Activated CD8-positive, alpha-beta memory T cell treated with anti-CD3 and anti-CD28 coated beads, Interleukin-2, amount 50 U/mL, for 48 hours (primary cell): ENCODE data around the gene EHD3.
A peak's percentile ranks its signal among the peaks of the same experiment; 100 is the strongest.

Experiments
- DNase-seq: peaks from one replicate; pipeline ENCODE4 v3.0.0-alpha.2; 2020

EHD3 gene

DNA sequence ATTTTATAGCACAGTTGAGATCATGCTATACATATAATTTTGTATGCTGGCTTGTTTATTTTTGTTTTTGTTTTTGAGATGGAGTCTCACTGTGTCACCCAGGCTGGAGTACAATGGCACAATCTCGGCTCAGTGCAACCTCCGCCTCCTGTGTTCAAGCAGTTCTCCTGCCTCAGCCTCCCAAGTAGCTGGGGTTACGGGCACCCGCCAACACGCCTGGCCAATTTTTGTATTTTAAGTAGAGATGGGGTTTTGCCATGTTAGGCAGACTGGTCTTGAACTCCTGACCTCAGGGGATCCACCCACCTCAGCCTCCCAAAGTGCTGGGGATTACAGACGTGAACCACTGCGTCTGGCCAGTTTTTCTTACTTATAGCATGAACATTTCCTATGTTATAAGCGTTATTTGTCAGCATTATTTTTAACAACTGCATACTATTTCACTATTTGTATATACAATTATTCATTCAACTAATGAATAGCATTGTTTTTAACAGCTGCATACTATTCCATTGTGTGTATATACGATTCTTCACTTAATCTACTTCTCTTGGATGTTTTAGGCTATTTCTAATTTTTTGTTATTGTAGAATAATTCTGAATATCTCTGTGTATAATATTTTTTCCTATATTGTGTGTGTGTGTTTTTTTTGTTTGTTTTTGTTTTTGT, 3.5 kb downstream of the EHD3 start:
- no peak for DNase-seq

DNA sequence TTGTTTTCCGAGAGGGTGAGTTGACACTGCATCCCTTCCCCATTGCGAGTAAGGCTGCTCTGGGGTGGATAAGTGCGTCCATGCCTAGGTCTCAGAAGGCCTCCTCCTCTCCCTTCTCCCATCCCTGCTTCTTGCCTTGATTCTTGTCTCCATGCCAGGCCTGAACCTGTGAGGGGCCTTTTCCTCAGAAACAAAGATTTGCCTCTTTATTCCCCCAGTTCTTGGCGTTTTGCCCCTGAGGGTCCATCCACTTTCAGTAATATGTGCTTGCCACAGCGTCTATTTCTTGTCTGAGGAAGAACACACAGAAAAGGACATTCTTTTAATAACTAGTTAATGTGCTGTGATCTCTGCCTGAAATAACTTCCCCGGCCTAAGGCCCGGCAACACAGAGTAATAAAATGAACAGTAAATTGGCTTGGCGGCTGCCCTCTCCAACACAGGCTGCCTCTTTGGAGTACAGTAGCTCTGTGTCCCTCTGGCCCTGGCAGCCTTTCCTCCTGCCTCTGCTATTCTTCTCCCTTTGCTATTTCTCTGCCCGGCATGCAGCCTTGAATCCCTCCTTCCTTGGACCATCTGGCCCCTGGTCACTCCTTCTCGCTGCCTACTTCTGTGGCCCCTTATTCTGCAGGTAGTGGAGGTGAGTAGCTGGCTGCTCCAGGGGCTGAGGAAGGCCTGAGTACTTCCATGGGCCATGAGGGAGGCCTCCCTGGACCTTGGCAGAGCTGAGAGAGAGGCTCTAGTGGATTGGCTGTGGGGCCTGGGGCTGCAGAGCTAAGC, 4.4 kb downstream of the EHD3 start:
- peak; percentile 20 for DNase-seq

DNA sequence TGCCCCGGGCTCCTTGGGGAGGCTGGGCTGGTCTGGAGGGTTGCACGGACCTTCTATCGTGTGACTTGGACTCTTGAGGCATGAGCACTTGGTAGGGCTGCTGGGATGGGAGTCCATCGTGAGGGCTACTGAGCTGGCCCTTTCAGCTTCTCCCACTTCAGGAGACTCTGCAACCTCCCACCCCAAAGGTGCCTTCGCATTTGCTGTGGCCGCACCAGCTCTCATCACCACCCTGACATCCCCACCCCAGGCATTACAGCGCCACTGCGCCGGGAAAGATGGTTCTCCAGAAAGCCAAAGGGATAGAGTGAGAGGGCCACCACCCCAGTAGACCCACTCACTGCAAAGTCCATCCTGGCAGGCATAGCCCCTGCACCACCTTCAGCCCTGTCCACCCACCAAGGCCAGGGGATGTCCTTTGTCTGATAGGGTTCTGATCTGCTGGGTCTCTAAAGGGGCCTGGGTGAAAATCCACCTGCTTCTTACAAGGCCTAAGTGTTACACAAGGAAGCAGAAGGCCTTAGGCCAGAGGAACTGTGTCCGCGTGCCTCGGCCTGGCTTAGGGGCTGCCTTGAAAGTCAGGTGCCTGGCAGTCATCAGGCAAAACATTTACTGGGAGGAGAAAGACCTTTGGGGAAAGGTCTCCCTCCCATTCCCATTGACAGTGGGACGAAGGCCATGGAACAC, 5.1 kb downstream of the EHD3 start:
- DNase-seq = peak; percentile 46

DNA sequence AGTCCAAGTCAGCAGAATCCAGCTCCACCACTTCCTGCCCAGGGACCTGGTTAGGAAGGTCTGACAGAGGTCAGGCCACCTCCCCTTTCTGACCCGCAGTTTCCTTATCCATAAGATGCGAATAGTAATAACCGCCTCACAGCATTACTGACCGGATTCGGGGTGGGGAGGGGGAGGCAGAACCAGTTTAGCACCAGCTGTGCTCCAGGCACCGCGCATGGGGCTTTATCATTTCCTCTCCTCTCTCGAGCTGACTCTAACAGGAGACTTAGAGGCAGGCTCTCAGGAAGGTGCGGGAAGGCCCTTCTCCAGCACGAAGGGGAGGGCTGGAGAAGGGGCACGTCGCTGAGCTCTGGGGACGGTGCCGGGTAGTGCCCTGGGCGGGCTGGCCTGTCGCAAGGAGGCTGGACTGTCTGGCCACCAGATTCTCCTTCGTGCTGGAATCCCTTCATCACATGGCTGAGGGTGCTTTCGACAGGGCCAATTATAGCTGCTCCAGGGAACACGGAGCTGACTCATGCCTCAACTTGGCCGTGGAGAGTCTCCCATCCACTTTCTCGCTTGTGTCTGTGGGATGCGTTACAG, 5.7 kb downstream of the EHD3 start:
- DNase-seq = peak; percentile 32

DNA sequence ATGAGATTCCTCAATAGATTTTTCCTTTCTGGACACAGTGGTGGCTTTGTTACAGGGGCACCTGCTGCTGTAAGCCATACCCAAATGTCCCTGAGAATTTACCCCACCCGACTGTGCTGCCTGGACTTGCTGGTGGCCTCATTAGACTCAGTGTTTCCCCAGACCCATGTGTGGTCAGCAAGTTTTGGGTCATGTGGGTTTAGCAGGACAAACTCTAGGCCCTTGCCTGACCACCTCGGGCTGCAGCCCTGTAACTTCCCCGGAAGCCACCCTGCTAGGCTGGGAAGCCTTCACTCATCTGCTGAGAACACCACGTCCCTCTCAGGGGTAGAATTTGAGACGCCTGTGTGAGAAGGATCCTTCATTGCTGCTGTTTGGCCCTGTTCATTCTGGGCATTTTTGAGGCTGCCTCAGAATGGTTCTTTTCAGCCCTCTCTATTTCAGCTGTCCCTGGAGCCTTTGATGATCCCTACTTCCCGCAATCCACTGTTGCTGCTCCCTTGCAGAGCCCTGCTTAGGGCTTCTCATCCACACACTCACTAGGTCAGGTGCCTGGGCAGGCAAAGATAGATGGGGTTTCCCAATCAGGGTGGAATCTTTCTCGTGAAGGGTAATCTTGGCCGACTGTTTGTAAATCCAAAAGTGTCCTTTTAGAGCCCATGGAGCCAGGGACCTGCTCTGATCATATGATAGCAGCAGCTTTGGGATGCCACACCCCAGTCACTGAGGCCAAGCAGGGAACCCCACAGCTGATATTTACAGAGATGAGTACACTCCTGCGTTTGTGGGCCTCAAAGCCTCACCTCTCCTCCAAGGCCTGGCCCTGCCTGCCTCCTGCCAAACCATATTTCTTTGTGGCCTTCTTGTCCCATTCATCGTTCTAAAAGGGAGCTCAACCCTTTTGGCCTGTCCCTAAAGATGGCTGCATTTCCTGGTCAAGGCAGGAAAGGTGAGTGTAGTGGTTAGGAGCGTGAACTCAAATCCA, 6.7 kb downstream of the EHD3 start:
- peak; percentile 22 for DNase-seq

DNA sequence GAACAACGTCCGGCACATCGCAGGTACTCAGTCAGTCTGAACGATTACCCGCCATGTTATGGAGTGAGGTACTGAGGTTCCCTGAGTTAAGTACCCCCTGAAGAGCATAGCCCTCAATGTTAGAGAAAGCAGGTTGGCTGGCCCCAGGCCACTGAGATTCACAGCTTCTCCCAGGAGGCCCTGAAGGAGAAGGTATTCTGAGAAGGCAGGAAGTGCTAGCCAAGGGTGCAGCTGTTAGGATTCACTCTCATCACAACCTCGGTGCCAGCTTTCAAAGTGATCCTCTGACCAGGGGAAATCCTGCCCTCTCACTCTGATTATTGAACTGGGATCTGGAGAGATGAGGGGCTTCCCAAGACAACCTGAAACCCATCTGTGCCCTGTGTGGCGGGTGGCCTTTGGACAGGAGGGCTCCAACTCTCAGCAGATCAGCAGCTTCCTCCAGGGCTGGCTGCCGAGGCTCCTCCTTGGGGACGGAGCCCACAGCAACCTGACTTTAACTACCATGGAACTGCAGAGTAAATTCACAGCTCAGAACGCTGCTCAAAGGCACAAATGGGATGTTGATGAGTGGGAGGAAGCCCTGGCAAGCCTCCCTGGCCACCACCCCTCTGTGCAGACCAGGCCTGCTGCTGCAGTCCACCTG, 7.8 kb downstream of the EHD3 start:
- DNase-seq = no peak

DNA sequence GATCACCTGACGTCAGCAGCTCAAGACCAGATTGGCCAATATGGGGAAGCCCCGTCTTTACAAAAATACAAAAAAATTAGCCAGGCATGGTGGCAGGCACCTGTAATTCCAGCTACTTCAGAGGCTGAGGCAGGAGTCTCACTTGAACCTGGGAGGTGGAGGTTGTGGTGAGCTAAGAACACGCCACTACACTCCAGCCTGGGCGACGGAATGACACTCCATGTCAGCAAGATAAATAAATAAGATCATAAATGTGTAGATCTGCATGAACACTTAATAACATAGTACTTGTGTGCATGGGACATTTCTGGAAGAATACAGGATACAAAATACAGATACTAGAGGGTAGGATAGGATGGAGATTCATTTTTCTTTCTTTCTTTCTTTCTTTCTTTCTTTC, 9.1 kb downstream of the EHD3 start:
- no peak for DNase-seq

DNA sequence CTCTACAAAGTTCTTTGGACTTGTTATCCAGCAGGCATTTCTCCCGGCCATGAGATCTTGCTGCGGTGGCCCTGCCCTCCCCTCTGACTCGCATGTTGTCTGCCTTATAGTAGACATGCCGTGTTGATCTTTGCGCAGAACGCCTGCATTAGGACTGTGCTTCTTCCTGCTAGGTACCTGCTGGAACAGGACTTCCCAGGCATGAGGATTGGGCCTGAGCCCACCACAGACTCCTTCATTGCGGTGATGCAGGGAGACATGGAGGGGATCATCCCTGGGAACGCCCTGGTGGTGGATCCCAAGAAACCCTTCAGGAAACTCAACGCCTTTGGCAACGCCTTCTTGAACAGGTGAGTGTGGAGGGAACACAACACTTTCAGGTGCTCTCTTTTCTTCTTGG, 10.1 kb downstream of the EHD3 start:
- DNase-seq = peak; percentile 25

DNA sequence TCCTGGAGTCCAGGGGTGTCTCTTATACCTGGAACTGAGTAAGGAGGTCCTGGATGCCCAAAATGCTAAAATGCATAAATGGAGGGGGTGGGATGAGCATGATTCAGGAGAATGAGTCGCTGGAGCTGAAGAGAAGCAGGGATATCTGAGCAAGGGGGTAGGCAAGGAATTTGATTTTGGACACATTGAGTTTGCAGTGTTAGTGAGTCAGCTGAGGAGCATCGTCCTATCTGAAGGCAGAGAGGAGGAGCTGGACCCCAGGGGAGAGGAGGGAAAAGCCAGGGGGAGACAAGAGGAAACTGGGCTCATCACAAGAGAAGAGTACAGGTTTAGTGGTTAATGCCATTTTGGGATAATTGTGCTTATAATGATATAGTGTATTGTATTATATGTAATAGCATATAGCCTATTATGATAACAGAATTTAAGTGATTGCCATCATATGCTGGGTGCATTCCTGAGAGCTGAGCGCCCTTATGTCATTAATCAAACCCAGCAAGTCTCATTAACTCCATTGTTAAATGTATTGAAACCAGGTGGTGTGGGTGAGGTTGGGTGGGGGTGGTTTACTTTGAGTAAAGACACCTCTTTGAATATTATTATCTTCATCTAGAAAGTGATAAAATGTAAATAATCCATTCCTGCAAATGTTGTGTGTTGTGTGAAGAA, 12.4 kb downstream of the EHD3 start:
- no peak for DNase-seq

DNA sequence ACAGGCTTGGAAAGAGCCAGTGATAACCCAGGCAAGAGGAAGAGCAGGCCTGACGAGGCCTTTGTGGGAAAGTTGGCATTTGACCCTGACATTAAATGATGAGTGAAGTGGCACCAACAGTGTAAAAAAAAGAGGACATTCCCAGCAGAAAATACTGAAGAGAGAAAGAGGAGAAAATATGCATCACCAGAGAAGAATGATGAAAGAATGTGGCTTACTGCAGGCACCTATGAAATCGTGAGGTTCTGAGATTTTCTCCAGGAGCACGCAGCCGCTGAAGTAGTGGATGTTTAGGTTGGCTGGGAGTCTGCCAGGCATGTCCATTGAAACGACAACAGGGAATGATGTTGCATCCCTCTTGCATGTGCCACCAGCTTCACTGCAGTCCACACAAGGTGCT, 13.8 kb downstream of the EHD3 start:
- DNase-seq = no peak

DNA sequence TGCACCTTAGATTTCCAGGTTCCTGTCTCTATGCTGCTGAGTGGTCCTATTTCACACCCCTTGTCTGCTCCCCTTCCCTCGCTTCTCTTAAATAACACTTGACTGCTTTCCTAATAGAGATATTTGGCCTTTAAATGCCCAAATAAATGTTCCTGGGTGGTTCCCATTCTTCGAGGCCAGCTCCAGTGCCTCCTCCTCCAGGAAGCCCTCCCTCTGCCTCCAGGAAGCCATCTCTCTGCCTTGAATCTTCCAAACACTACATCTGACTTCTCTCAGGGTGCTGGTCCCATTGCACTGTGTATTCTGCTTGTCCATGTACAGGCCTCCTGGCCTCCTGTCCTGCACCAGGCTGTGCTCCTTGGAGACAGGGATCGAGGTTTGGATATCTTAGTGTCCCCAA, 14.2 kb downstream of the EHD3 start:
- no peak for DNase-seq

DNA sequence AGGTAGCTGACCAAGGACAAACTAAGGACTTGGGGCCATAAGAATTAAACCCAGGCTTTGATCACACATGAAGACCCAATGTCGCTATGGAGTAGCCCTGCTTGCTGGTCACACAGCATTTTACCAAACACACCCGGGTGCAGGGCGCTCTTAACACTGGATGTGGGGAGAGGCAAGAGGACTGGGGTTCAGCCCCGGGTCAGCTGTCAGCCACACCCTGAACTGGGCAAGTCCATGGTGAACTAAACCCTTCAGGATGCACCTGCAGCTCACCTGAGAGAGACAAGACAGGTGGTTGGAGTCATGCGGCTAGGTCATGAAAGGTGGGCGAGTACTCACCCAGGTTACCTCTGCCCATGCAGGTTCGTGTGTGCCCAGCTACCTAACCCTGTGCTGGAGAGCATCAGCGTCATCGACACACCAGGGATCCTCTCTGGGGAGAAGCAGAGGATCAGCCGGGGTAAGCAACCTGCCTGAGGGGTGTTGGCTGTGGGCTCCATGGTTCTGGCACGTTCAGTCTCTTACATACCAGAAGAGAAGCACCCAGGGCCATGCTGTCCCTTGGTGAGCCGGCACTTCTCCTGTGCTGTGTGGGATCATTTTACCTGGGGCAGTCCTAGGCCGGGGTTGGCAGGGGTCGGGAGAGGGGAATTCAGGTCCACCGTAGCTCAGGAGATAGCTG, 15.2 kb downstream of the EHD3 start:
- no peak for DNase-seq

DNA sequence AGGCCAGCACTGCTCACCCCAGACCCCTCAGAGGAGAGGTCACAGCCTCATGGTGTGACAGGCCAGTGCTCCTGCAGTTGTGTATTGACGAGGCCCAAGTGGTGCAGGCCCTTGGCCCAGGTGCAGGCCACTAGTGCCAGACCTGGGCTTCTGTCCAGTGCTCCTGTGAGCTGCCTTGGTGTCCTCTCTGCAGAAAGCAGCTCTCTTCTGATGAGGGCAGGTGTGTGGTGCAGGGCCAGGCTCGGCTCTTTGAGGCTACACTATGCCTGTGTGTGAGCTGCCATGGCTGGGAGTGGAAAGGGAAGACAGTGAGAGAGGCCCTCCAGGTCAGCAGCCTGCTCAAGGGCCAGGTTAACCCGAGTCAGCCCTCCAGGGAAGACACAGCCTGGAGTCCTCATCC, 17.1 kb downstream of the EHD3 start:
- no peak for DNase-seq

DNA sequence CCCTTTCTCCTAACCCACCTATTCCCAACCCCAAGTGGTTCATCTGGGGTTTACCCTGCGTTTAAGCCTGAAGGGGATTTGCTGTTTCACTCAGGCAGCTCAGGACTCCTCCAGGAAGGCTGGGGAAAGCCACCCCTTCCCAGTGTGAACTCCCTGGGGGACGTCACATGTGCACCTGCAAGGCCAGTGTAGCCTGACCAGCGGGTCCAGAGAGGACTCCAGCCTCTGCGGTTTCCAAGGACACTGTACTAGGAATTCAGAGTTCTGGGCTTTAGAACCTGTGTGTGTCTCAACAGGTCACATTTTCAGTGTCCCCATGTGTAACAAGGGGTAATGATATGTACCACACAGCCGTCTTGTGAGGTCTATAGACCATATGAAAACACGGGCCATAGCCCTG, 17.9 kb downstream of the EHD3 start:
- DNase-seq = no peak

DNA sequence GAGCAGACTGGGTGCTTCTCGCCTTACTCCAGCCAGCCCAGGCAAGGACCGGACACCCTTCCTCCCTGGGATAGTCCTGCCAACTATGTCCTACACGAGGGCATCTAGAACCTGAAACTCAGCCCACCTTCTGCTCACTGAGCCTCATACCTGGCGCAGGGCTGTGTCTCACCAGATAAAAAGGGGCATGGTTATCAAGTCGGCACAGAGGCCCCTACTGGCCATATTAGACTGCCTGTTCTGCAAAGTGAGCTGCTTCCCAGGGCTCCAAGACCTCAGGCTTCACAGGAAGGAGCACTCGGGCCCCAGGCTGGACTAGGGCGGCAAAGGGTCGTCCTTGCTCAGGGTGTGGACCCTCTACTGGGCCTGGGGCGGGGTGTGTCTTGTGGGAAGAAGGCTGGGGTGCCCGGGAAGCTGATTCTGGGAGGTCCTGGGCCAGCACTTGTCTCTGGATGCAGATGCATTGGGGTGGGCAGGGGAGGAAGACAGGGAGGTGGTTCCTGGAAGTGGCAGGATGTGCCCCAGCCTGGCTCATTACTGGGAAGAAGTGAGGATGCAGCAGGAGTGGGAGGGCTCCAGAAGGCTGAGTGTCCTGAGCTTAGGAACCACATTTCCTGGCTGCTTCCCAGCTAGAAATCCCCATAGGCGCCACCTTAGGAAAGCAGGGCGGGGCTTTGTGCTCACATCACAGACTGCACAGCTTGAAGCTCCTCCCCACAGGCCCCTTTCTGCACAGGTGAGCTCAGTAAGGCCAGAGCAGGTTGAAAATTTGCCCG, 19.6 kb downstream of the EHD3 start:
- no peak for DNase-seq

DNA sequence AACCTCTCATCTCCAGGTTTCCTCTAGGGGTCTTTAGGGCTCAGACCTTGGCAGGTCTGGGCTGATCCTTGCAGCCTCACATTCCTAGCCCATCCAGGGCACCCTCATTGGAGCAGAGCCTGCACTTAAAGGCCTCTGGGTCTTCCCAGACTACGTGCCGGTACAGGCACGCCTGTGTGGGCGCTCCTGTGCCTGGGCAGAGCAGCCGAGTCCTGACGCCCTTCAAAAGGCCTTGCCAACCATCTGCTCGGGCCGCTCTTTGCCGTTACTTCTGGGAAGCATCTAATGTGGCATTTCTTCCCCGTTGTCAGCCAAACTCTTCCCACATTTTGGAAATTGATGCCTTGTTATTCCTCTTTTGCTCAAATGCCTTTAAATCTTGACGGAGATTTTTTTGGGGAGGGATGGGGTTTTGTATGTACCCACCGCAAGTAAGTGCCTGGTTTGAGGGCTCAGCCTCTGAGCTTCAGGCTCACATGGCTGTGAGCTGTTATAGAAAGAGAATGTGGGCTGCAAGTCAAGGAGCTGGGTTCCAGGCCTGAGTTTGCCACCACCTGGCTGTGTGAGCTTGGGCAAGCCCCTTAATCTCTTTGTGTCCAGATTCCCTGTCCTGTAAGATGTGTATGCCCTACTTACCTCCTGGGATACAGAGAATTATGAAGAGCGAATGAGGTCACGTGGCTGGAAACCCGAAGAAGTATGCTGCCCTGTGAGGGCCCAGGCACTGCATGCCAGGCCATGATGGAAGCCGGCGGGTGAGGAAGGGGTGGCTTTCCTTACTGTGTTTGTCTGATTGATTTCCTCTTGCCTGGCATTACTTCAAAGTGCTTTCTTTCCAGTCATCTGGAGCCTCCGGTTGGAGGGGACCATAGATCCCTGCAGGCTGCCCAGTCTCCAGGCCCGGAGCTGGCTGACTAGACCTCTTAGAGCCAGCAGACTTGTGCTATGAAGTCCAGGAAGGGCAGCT, 20.6 kb downstream of the EHD3 start:
- DNase-seq = no peak

DNA sequence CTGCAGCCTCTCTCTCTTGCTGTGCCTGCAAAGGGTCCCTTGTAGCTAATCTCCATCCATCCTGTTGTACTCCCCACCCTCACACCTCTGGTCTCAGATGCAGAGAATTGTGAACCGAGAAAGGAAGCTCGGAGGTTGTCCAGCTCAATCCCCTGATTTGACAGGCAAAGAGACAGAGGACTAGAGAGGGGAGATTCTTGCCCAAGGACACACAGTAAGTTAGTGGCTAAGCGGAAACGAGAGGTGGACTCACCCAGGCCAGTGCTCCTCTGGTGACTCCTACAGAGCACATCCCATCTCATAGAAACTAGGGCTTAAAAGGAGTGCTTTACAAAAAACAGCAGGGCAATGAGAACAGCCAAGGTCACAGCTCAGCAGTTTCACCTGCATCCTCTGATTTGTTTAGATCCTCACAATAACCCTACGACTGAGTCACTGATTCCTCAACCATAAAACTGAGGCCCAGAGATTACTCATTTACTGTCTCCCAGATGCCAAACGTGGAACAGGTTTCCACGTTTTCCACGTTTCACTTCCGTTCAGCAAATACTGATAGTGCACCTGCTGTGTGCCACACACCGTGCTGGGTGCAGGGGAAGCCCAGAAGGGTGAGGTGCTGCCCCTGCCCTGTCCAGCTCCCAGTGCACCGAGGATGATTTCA, 22.1 kb downstream of the EHD3 start:
- DNase-seq = no peak
